DMS114 treated with DMSO at 0.1 percent for 48 hours (cell line): ENCODE data around the gene DENND1A.

Experiments used
- DNase-seq: peaks from one replicate; lab custom pipeline; 2025; ENCODE audit not compliant: unreplicated experiment; lab: John Stamatoyannopoulos, UW

DENND1A gene

DNA sequence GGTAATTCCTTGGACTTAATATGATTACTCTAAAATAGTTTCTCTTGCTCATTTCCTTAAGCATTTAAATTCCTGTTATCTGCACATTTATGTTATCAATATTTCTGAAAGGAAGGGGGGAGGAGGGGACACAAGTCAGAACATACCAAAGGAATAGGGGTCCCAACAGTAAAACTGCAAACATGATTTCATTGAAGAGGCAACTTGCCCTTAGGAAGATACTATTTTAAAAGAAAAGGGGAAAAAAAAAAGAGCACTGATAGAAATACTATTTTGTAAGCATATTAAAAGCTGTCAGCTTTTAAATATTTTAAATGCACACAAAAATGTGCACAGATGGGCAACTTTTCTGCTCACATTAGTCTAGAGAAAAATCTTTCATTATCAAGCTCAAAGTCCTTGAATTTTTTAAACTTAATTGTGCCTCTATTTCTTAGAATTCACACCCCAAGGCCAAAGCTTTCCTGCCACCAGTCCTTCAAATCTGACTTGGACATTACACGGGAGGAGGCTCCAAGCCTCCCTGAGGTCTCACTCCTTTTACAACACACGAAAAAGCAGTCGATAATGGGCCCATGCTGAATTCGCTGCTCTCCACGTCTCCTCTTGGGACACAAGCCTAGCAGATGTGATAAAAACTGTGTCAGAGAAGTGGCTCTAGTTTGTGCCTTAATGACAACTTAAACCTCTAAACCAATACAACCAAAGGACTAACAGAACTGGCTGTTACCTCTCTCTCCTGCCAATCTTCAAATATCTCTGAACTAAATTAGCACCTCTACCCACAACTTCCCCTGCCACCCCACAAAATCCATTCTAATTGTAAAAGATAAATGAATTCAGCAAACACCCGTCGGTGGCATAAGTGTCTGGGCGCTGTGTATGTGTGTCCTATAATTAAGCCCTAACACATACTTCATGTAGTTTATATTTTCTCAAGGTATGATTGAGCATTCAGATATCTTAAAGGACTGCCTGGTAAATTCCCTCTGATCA lies 154.3 kb downstream of the DENND1A start:
- DNase-seq, result no peak

DNA sequence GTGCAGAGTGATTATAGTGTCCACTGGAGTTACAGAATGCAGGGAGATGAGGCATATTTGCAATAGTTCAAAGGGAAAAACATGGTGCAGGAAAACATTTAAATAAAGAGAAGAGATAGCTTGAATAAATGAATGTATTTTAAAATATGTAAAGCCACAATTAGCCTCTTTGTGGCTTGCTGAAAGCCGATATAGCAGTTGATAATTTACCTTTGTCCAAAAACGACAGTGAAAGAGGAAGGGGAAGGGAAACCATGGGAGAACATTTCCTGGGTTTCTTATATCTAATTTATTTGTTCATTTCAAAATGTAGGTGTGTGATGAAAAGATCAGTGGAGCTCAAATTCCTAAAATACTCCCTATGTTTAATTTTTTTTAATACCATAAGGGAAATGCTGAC lies 156.1 kb downstream of the DENND1A start:
- DNase-seq, result no peak

DNA sequence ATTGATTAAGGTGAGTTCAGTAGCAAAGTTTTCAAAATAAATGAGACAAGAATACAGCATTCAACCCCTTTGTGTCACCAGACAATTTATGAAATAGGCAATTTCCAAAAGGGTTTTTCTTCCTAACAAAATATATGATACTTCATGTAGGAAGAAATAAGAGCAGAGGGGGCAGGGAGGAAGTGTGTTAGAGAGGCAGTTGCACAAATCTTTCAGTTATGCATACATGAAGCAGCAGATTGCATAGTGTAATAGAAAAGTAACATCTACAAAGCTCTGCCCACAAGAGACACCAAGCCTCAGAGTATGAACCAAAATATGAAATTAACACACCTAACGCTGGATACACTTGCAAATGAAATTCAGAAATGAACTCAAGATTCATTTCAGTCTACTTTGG lies 157.0 kb downstream of the DENND1A start:
- no peak for DNase-seq

DNA sequence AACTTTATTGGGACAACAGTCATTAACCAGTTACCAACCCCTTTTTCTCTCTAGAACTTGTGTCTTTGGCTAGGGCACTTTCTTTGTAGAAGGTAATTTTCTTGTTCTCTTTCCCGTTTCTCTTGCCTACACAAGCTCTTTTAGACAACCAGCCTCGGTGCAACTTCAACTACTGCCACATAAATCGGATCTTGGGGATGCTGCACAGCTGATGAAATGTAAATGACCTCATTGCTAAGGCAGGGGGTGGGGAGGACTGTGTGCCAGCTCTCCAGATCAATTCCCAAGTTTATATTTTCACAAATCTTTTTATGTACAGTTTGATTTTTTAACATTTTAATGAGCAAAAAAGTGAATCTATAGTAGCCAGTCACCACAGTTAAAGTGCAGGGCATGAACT lies 157.6 kb downstream of the DENND1A start:
- DNase-seq, result no peak

DNA sequence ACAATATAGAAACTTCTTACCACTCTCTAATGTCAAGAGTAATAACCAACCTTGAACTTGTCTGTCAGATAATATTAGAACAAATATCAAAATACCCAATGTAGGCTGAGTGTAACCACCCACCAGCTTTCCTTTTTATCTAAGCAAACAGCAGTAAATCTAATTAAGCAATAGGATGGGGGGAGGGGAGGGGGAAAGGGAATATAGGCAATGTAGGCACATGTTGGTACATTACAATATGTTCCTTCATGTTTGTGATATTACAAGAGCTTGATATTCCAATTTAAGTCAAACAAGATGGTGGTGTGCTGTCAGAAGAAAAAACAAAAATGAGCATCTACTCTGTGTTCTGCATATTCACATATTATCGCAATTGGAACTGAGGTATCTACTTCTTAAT lies 158.2 kb downstream of the DENND1A start:
- no peak for DNase-seq

DNA sequence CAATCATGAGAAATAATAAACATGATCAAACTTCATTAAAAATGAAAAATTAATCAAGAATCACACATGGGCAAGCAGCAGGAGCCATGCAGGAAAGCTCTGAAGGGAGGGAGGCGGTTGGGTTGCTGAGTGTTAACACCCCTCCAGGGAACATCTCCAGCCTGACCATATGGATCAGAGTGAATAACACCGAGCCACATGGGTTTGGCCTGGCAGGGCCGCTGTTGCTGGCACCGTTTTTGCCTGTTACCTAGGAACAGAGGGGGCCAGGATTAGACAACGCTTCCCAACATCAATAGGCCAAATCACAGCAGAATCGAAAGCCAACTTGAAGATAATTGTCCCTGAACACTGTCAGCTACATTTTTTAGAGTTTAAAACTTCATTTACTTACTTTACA lies 160.2 kb downstream of the DENND1A start:
- DNase-seq, result no peak

DNA sequence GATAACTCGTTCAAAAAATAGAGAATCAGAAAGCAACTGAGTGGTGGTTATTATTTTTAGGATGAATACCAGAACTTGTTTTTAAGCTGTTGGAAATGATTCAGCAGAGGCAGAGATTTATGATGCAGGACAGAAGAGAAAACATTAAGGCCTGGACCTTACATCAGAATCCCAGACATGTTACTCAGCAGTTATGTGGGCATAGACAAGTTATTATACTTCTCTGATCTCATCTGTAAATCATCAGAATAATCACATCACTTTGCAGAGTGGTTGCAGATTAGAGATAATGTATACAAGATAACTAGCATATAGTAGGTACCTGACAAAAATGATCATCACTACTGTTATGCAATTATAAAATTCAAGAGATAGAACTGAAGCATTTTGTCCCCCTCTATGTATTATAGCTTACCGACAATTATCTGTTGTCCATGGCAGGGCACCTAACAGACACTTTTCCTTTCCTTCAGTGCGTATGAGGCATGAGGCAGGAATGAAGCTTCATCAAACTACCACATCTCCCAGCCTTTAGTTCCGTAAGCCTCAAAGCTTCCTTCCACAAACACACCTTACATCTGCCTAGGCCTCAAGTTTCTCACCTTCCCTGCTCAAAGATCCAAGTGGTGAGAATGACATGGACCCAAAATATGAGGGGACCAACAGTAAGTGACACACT lies 165.9 kb downstream of the DENND1A start:
- no peak for DNase-seq

DNA sequence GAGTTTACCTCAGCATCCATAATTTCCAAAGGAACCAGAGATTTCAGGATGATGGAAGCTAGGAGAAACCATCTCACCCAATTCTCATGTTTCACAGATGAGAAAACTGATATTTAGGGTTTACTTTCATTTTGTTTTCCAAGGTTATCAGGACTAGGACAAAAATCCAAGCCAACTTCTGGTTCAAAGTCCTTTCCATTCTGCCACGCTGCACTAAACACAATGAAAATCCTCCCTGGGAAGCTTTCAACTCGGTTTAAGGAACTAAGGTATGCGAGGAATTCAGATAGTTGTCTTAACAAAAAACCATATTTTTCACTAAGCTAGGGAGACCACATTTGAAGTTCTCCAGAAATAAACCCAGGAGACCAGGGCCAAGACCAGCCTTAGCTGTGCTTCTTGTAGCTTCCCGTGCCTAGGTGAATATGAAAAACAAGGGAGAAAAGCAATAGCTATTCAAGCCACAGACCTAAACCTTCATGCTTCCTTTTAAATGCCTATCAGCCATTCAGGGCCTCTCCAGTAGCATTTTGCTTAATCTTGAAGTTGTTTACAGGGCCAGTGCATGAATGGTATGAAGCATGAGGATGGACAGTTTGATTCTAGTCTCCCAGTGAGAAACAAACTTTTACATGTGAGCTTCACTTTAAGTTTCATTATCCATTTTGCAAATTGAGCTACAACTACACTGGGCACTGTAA lies 167.9 kb downstream of the DENND1A start:
- no peak for DNase-seq

DNA sequence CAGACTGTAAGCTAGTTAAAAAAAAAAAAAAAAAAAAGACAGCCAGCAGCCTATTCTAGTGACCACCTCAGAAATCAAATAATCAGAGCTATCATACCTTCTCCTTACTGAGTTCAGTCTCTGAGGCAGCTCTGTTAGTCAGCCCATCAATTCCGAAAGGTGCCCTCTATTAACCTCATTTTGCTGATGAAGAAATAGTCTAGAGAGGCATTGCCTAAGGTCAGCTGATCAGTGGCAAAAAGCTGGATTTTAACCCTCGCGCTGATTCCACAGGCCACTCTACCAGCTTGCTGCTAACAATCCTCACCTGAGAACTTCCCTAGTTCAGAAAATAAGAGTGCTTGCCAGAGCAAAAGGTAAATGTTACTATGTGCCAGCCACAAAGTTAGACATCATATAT lies 172.0 kb downstream of the DENND1A start:
- no peak for DNase-seq

DNA sequence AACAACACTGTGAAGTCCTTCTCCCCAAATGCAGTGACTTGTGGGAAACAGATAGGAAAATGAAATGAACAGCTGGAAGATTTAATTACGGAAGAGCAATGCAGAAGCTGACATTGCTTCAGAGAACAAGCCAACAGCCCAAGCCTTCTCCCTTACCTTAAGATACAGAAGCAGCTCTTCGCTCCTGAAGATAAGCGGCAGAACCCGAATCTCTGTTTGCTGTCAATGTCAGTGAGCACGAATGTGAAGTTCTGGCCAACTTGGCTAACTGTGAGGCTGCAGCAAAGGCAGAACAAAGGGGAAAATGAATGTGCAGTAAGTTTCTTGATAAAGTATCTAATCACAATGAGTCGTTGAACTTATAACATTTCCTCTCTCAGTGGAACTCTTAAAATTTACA lies 172.4 kb downstream of the DENND1A start:
- no peak for DNase-seq

DNA sequence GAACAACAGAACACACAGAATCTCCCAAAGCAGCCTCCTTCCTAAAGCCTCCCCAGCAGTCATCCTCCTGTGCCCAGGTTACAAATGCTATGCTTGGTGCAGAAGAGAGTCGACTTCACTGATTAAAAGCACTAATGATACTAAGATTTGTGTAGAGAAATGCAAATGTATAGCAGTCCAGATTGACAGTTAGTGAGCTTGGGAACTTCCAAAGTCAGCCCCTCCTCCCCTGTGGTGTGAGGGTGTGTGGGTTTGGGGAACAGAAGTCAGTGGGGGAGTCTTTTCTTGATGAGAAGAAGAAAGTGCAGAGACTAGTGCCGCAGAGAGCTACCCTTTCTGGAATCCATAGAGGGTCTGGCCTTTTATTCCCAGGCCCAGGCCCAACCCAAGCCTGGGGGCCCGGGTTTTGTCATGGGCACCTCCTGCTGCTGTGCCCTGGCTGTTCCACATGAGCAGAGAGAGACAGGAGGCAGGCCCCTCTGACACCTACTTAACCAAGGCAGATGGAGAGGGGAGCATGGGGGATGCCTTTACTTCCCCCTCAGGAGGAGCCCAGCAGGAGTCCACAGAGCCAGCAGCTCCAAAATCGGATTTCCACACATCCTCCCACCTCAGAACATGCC lies 173.3 kb downstream of the DENND1A start:
- no peak for DNase-seq

DNA sequence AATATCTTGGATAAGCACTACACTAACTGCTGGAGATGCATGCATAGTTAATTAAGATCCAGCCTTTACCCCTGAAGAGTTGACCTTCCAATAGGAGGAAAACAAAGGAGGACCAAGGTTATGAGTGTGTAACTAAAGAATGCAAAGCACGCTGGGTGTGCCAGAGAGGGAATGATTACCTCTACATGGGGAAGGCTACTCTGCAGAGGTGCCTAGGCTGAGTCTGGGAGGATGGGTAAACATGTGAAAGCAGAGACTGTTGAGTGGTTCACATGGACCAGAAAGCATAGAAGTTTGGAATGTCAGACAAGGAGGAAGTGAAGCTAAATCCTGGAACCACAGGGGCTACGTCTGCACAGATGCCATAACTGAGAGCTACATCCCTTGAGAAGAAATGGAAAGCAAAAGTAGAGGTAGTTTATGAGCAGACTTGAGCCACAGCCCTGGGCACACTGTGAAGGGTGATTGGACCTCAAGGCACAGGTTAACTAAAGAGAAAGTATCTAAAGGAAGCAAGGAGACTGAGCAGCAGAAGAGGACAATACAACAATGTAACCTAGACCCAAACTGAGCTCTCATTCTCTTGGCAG lies 176.2 kb downstream of the DENND1A start:
- DNase-seq, result no peak

DNA sequence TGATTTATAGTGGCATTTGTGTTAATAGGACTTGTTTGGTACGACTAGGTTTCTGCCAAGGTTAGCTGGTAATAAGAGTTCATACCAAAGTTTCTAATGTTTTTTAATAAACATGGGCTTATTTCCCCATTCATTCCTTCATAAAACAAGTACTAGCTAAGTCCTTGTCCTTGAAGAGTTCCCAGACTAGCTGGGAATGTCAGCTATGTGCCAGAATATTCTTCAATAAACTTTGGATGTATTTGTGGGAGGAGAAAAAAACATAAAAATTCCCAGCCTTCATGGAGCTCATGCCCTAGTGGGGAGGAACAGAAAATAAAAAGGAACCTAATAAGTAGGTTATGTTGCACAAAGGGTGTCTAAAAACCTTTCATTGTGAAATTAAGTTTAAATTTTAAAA lies 176.9 kb downstream of the DENND1A start:
- no peak for DNase-seq

DNA sequence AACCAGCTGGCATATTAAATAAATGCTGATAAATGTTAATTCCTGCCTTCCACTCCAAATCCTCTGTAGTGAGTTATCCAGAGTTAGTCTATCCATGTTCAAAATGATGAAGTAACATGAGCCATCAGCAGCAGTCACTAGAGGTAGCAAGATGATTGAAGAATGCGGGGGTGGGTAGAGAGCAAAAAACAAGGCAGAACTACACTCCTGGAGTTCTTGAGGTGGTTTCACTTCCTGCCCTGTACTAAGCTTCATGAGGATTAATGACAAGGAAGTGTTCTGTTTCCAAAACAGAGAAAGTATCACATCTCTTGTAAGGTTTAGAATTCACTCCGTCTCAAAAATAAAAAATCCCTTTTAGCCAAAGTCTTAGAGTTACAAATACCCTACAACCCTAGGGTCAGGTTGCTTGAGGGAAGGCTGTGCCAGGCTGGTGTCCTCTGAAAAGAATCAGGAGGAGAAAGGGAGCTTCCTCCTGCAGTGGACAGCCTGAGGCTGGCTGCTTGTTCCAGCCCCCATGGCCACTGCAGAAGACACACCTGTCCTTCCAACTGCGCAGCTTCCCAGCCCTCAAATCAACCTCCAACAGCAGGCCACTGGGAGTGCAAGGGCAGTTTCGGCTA lies 180.2 kb downstream of the DENND1A start:
- no peak for DNase-seq

DNA sequence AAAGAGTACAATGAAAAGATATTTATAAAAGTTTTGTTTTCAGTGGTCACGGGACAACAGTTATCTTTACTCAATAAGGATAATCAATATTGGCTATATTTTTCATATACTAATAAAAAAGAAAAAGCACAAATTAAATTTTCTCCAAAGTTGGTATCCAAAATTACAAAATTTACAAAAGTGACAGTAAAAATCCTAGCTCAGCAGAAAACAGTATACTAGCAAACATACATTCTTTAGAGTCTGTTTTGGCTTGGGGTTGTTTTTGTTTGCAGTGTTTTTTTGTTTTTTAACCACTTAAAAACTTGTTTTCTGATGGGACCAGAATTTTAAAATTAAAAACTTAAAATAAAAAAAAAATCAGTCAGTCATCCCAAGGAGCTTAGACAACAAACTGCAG lies 183.2 kb downstream of the DENND1A start:
- no peak for DNase-seq

DNA sequence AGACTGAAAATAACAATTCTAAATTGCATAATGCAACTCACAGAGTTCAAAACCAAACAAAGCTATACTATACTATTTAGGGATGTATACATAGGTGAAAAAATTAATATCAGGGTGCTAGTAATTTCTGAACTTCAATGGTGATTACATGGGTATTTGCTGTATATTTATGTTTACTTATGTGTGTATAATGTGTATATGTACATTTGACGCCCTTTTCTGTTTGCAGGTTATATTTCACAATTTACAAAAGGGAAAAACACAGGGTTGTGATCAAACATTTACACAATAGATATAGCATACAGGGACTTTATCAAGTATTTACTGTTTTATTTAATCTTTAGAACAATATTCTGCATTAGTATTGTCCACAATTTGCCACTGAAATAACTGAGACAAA lies 184.0 kb downstream of the DENND1A start:
- no peak for DNase-seq

DNA sequence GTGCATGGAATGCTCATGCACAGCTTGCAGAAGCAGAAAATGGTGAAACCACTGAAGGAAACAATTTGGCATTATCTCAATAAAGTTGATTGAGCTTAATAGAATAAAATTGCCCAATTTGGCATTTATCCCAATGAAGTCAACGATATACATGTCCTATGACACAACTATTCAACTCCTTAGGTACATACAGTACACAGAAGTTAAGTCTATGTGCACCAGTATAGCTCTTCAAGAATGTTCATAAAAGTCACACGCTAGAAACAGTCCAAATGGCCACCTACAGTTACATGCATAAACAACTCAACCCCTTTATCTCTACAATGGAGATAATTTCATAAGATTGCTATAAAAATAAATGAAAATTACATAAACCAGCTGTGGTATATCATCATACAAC lies 184.5 kb downstream of the DENND1A start:
- no peak for DNase-seq

DNA sequence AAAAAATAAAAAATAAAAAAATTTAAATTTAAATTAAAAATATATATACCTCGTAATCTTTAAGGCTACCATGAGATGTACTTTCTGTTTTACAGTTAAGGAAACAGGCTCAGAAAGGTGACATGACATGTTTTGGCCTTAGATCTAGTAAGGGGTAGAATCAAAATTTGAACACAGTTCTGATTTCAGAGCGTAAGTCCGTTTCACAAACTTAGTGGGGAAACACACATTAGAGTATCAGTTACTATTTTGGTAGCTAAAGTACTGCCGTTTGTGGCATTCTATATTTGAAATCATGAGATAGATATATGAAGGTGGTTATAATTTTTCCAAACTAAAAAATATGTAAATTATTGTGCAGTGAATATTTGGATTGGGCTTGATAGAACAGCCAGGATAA lies 186.2 kb downstream of the DENND1A start:
- no peak for DNase-seq

DNA sequence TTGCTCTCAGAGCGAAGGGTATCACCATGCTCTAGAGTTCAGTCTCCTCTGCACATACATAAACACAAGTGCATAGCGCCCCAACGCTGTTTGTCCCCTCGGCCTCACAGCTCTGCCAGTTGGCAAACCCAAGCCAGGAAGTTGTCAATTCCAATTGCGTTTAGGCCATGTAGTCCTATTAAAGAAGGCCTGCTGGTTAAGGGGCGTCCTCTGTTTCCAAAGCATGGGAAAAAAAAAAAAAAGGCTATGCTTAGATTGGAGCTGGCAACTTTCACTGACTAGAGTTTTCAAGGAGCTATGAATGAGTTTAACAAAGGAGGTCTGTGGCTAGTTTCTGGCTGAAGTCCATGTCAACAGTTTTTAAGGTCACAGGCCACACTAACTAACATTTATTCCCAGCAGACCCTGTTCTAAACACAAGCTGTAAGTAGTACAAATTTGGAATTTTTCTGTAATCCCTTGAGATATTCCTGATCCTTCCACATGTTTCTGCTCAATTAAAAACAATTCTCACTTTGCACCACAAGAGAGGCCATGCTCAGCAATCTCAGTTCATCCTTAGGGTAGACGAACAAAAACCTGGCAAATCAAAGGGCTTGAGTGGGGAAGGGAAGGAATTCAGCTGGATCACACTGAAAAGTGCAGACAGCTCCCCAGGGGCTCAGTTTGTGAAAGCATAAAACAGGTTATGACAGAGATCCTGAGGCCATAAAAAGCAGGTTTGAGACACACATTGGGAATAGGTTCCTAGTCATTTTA lies 187.7 kb downstream of the DENND1A start:
- DNase-seq, result no peak

DNA sequence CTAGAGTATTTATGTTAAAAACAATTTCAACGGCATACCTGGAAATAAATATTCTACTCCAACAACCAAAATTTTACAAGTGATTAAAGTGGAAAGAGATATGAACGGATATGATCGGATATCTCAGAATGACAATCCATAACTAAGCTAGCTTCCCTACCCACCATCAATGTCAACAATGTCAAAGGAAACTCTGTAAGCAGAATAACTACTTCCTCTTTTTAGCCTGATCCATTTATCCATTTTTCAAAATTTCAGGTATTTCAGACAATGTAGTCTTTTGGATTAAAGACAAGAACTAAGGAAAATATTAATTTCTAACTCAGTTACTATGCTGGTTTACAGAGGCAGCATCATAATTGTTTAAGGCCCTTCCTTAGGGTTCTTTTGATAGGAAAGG lies 188.7 kb downstream of the DENND1A start:
- no peak for DNase-seq
